Measurements from ENCODE around the gene MINK1. TPM values are rescaled to one million over a fixed set of nuclear protein-coding genes. Genes with fewer than 3 reads are reported as not detected.

MINK1 gene
- total RNA-seq, 1 donor from 2014 or later = 73.0 TPM

DNA sequence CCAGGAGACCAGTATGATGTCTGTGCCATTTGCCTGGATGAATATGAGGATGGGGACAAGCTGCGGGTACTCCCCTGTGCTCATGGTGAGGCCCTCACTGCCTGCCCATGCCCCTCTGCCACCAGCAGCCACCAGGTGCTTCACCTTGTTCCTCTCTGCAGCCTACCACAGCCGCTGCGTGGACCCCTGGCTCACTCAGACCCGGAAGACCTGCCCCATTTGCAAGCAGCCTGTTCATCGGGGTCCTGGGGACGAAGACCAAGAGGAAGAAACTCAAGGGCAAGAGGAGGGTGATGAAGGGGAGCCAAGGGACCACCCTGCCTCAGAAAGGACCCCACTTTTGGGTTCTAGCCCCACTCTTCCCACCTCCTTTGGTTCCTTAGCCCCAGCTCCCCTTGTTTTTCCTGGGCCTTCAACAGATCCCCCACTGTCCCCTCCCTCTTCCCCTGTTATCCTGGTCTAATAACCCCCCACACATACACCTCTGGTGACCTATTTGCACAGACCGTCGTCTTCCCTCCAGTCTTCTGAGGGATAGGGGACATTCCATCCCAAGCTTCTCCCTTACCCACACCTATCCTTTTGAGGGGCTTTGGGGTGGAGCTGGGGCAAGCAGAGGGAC lies 111.5 kb downstream of the MINK1 start:
- Mint-ChIP-seq H3K36me3 (ENCODE audit: low read depth) (peaks cover 20% of the 10 kb centered on the region), H3K4me3 (peak overlapping the region; percentile 96)
- TF ChIP-seq, protein P1, sequence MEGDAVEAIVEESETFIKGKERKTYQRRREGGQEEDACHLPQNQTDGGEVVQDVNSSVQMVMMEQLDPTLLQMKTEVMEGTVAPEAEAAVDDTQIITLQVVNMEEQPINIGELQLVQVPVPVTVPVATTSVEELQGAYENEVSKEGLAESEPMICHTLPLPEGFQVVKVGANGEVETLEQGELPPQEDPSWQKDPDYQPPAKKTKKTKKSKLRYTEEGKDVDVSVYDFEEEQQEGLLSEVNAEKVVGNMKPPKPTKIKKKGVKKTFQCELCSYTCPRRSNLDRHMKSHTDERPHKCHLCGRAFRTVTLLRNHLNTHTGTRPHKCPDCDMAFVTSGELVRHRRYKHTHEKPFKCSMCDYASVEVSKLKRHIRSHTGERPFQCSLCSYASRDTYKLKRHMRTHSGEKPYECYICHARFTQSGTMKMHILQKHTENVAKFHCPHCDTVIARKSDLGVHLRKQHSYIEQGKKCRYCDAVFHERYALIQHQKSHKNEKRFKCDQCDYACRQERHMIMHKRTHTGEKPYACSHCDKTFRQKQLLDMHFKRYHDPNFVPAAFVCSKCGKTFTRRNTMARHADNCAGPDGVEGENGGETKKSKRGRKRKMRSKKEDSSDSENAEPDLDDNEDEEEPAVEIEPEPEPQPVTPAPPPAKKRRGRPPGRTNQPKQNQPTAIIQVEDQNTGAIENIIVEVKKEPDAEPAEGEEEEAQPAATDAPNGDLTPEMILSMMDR (conservative IDR thresholded peaks at IDR 0.05) = no peak

DNA sequence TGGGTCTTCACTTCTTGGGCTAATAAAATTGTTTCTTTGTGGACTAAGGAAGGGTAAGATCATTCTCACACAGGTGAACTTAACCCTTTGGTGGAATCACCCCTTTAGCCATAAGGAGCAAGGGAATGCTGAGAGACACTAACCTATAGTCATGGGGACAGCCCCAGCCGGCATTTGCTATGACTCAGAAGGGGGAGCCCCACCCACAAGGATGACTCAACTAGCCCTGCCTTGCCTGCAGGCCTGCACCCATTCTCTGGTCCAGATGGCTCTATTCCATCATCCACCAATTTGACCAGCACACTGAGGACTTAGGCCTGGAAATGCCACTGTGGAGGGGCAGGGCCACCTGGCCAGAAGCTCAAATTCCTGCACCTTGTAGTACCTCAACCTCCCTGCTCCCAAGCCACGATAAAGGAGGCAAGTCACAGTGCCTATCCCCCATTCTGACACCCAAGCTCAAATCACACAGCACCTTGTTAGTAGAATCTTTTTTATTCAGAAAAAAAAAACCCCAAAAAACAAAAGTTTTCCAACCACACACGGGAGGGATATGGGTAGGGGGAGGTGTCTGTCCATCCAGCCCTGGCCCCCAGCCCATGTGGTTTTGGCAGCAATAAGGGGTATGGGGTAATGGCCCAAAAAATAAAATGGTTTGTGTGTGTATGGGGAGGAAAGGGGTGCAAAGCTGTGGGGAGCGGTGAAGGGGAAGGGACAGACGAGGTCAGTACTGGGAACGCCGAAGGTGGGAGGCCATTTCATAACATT lies 112.2 kb downstream of the MINK1 start:
- Mint-ChIP-seq H3K4me3 (peak overlapping the region; percentile 96), H3K27ac (ENCODE audit: unreplicated experiment) (peak overlapping the region; percentile 87), H3K36me3 (ENCODE audit: low read depth) (peaks cover 17% of the 10 kb centered on the region), H3K9me3 (no peaks in the 10 kb centered on the region), H3K4me1 (peaks cover 53% of the 10 kb centered on the region), H3K27me3 (ENCODE audit: low read depth) (peaks cover 9% of the 10 kb centered on the region)
- TF ChIP-seq, protein P1 (conservative IDR thresholded peaks at IDR 0.05) = no peak
- no peak for DNase-seq (ENCODE audit: low read depth, low spot score)

More for the DNA sequence above, 111.5 kb downstream of the MINK1 start:
- DNase-seq (ENCODE audit: low read depth, low spot score) = no peak
- H3K4me1 Mint-ChIP-seq = peaks cover 54% of the 10 kb centered on the region
- H3K27me3 Mint-ChIP-seq (ENCODE audit: low read depth) = peaks cover 11% of the 10 kb centered on the region
- no peak overlapping the region for H3K27ac Mint-ChIP-seq (ENCODE audit: unreplicated experiment)
- H3K9me3 Mint-ChIP-seq = no peaks in the 10 kb centered on the region

DNA sequence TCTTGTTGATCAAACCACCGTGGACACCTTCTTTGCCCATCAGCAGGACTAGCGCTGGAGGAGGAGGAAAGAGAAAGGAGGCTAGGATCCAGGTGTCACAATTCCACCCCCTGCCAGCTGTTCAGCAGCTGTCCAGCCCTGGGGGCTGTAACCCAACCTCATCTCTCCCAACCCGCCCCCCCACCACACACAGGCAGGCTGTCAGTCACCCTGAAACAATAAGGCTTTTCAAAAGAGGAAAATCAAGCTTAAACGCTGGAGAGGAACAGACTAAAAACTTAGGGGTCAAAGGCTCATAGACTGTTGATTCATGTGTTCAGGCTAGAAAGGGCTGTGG lies 112.8 kb downstream of the MINK1 start:
- peak overlapping the region; percentile 96 for H3K4me3 Mint-ChIP-seq
- no peaks in the 10 kb centered on the region for H3K9me3 Mint-ChIP-seq
- TF ChIP-seq, protein P1 (conservative IDR thresholded peaks at IDR 0.05) = no peak
- peak overlapping the region; percentile 62 for H3K27ac Mint-ChIP-seq (ENCODE audit: unreplicated experiment)
- no peak for DNase-seq (ENCODE audit: low read depth, low spot score)
- H3K4me1 Mint-ChIP-seq = peaks cover 56% of the 10 kb centered on the region
- H3K36me3 Mint-ChIP-seq (ENCODE audit: low read depth) = peaks cover 17% of the 10 kb centered on the region
- H3K27me3 Mint-ChIP-seq (ENCODE audit: low read depth) = peaks cover 7% of the 10 kb centered on the region

DNA sequence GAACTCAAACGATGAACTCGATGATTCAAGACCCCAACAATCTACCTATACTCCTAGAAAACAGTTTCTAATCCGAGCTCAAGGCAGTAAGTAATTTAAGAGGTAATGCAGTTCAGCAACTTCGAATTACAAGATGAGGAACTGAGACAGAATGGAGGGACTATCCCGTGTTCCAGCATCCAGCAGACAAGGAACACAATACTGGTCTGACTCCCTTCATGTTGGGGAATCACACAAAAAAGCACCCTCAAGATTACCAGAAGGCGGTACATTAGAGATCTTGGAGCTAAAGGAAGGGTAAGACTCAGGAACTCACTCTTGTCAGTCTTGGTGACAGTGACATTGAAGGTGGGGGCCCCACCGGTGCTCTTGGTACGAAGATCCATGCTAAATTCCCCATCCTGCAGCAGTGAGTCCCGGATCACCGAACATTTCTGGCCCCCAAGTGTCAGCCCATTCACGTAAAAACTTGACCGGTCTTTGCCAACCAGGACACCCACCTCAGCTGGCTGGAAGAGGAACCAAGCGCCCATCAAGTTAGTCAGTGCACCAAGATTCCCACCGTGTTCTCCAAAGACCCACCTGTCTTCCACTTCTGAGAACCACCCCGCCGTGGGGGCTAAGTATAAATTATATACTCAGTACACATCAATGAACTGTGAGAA lies 113.3 kb downstream of the MINK1 start:
- no peaks in the 10 kb centered on the region for H3K9me3 Mint-ChIP-seq
- TF ChIP-seq, protein P1 (conservative IDR thresholded peaks at IDR 0.05) = no peak
- peaks cover 17% of the 10 kb centered on the region for H3K36me3 Mint-ChIP-seq (ENCODE audit: low read depth)
- H3K27ac Mint-ChIP-seq (ENCODE audit: unreplicated experiment) = peak overlapping the region; percentile 67
- H3K27me3 Mint-ChIP-seq (ENCODE audit: low read depth) = peaks cover 7% of the 10 kb centered on the region
- H3K4me3 Mint-ChIP-seq = peak overlapping the region; percentile 96
- H3K4me1 Mint-ChIP-seq = peaks cover 56% of the 10 kb centered on the region
- DNase-seq (ENCODE audit: low read depth, low spot score) = no peak

DNA sequence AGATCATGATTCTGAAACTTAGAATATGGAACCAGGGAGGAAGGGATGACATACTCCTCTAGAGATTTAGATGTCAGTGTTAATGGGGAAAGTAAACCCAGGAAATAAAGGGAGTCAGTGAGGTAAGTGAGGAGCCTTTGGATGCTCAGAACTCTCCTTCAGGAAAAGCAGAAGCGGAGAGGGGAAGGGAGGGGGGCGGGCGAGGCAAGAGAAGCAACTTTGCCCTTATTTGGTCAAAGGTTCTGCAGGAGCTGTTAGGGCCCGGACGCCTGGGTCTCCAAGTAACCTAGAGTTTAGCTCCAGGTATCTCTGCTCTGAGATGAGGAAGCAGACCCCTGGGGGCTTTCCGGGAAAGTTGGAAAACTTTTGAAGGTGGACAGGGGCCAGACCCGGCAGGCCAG lies 113.9 kb downstream of the MINK1 start:
- TF ChIP-seq, protein P1 (conservative IDR thresholded peaks at IDR 0.05) = no peak
- Mint-ChIP-seq H3K4me3 (peak overlapping the region; percentile 96), H3K27me3 (ENCODE audit: low read depth) (peaks cover 7% of the 10 kb centered on the region), H3K27ac (ENCODE audit: unreplicated experiment) (peak overlapping the region; percentile 67), H3K9me3 (no peaks in the 10 kb centered on the region), H3K36me3 (ENCODE audit: low read depth) (peaks cover 14% of the 10 kb centered on the region), H3K4me1 (peaks cover 55% of the 10 kb centered on the region)
- no peak for DNase-seq (ENCODE audit: low read depth, low spot score)

Other genes with a start within 250 kb of the MINK1 start
- gene SMTNL2, start 248.8 kb upstream of the MINK1 start, total RNA-seq = 1.1 and 1.4 TPM in 2 replicates
- gene ALOX15, start 191.7 kb upstream of the MINK1 start, total RNA-seq = 0.33 and 0.41 TPM in 2 replicates
- gene PELP1, start 129.2 kb upstream of the MINK1 start, total RNA-seq = 102 and 107 TPM in 2 replicates
- gene ARRB2, start 122.7 kb upstream of the MINK1 start, total RNA-seq = 66.7 and 73.4 TPM in 2 replicates
- 18.6 and 19.5 TPM in 2 replicates for gene MED11, start 101.9 kb upstream of the MINK1 start, total RNA-seq
- not detected in 2 replicates for gene ZMYND15, start 93.5 kb upstream of the MINK1 start, total RNA-seq
- not detected in 2 replicates for gene CXCL16, start 93.4 kb upstream of the MINK1 start, total RNA-seq
- gene TM4SF5, start 61.5 kb upstream of the MINK1 start, total RNA-seq = not detected in 2 replicates
- gene VMO1, start 47.0 kb upstream of the MINK1 start, total RNA-seq = 1.0 and 1.6 TPM in 2 replicates
- gene GLTPD2, start 44.4 kb upstream of the MINK1 start, total RNA-seq = not detected in 2 replicates
- 174 and 181 TPM in 2 replicates for gene PSMB6, start 37.2 kb upstream of the MINK1 start, total RNA-seq
- gene PLD2, start 26.2 kb upstream of the MINK1 start, total RNA-seq = 54.8 and 63.9 TPM in 2 replicates
- 1.7 and 1.8 TPM in 2 replicates for gene C17orf107, start 66.2 kb downstream of the MINK1 start, total RNA-seq
- gene CHRNE, start 69.8 kb downstream of the MINK1 start, total RNA-seq = 0.21 TPM in 1 of 2 replicates, not detected in the other
- not detected in 2 replicates for gene GP1BA, start 98.9 kb downstream of the MINK1 start, total RNA-seq
- 67.7 and 68.3 TPM in 2 replicates for gene SLC25A11, start 106.7 kb downstream of the MINK1 start, total RNA-seq
- 90.4 and 93.2 TPM in 2 replicates for gene RNF167, start 106.9 kb downstream of the MINK1 start, total RNA-seq
- gene PFN1, start 115.2 kb downstream of the MINK1 start, total RNA-seq = 626 and 630 TPM in 2 replicates
- 9.1 and 10.6 TPM in 2 replicates for gene ENO3, start 117.8 kb downstream of the MINK1 start, total RNA-seq
- gene SPAG7, start 134.5 kb downstream of the MINK1 start, total RNA-seq = 76.9 and 78.9 TPM in 2 replicates
- 12.5 and 17.4 TPM in 2 replicates for gene CAMTA2, start 154.3 kb downstream of the MINK1 start, total RNA-seq
- gene INCA1, start 164.2 kb downstream of the MINK1 start, total RNA-seq = 0.43 and 0.86 TPM in 2 replicates
- 61.7 and 68.4 TPM in 2 replicates for gene KIF1C, start 164.6 kb downstream of the MINK1 start, total RNA-seq
- not detected in 2 replicates for gene SLC52A1, start 202.1 kb downstream of the MINK1 start, total RNA-seq
- gene ZFP3, start 245.1 kb downstream of the MINK1 start, total RNA-seq = 0.11 and 0.12 TPM in 2 replicates